ENCODE data around the gene BDP1.
"Not testable (repeated sequence)": the region's sequence is repeated elsewhere in the genome, so short reads cannot be mapped to it uniquely, and the experiment has no call there.

Gene BDP1

DNA sequence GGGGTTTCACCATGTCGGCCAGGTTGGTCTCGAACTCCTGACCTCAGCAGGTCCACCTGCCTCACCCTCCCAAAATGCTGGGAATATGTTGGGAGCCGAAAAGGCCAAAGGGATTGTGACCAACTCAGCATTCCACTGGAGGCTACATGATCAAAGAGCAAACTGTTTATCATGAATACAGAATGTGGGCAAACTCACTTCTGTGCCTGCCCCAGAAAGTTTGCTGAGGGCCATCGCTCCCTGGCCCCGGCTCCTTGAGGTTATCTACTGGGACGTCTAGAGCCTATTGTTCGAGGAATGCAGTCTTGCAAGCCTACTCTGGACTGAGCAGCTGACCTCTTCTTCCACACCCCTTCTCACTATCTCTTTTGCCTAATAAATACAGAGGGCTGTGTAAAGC is 116.4 kb downstream of the BDP1 start:
- DNase-seq (ENCODE audit: low read depth): not testable (repeated sequence)

DNA sequence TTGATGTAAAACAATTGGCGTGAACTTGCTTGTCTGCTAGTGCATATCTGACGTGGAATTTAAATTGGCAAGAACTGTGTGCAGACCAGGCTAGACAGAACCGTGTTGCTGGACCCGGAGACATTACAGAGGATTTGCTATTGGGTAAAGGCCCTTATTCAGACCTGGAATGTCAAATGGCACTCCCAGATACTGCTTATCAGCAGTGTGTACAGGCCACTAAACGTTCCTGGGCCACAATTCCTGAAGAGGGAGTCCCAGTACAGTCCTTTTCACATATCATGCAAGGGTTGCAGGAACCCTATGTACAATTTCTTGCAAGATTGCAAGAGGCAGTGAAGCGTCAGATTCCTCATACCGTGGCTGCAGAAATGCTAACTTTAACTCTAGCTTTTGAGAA is 118.1 kb downstream of the BDP1 start:
- no peak for DNase-seq (ENCODE audit: low read depth)

DNA sequence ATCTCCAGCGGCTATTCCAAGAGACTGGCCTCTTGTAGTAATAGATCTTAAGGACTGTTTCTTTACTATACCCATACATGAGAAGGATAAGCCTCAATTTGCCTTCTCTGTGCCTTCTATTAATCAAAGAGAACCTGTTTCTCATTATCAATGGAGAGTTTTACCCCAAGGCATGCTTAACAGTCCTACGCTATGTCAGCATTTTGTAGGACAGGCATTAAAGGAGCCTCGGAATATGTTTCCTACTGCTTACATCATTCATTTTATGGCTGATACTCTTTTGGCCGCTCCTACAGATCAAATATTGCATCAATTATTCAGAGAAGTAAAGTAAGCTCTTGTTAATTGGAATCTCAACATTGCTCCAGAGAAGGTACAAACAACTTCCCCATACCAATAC is 120.1 kb downstream of the BDP1 start:
- DNase-seq (ENCODE audit: low read depth): not testable (repeated sequence)

DNA sequence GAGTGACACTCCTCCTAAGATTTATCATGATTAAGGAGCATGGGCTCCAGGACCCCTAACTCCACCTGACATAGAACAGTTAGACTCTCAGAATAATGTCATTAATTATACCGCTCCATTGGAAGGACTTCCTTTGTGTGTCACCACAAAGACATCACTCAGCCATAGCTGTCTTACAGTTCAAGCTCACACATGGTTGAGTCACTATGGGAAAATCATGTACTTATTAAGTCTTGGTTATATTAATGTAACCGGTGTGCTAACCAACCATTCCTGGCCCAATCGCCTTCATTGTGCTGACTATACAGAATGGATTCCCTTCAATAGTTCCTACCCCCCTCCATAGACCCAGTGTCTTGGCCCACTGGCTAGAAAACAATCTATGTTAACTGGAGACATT is 120.8 kb downstream of the BDP1 start:
- DNase-seq (ENCODE audit: low read depth): no peak

DNA sequence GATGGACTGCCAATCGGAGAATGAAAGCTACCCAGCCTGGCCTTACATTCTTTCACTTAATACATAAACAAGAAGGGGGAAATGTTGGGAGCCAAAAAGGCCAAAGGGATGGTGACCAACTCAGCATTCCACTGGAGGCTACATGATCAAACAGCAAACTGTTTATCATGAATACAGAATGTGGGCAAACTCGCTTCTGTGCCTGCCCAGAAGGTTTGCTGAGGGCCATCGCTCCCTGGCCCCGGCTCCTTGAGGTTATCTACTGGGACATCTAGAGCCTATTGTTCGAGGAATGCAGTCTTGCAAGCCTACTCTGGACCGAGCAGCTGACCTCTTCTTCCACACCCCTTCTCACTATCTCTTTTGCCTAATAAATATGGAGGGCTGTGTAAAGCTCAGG is 122.4 kb downstream of the BDP1 start:
- not testable (repeated sequence) for DNase-seq (ENCODE audit: low read depth)

DNA sequence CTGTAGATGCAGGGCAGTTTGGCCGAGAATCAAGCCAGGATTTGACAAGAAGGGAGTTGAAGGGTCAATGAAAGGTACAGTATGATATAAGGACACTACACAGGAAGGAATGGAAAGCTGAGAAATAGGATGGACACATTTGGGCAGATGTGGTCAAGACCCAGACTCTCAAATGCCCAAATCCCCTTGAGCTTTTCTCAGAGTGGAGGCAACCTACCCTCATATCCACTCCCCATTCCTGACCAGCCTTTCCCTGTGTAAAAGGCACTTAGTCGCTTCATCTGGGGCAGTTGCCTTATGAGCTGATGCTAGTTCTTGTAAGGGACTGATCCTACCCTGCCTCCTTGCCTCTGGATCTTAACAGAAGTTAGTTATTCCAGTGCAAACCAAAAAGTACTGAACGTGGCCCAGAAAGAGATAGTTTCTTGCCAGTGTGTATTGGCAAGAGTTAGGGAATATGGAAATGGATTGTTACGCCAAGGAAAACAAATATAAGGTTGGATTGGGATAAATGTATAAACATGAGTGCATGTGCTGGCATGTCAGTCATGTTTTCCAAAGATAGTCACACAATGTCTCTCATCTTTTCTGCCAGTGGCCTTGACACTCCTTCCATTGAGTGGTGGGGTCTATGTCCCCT is 127.6 kb downstream of the BDP1 start:
- no peak for DNase-seq (ENCODE audit: low read depth)

DNA sequence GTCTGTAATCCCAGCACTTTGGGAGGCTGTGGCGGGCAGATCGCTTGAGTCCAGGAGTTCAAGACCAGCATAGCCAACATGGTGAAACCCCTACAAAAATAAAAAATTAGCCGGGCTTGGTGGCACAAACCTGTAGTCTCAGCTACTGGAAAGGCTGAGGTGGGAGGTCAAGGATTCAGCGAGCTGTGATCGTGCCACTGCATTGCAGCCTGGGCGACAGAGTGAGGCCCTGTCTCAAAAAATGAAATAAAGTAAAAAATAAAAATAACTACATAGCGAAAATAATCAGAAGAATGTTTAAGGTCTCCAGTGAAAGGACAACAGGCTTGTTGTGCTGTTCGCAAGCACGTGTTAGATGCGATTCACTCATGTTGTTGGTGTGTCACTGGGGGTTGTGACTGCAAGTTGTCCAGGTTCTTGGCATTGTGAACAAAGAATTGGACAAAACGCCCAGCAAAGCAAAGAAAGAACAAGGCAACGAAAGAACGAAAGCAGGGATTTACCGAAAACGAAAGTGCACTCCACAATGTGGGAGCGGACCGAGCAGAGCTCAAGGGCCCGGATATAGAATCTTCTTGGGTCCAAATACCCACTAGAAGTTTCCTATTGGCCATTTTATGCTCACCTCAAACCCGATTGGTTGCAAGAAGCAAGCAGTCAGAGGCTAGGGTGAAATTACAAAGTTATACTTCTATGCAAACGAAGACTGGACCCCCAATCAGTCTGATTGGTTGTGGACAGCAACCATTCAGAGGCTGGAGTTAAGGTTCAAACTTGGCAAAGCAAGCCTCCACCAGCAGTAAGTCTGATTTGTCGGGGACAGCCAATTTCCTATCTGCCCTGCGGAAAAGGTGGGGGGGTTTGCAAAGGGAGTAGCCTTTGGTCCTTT is 130.8 kb downstream of the BDP1 start:
- DNase-seq (ENCODE audit: low read depth): no peak

DNA sequence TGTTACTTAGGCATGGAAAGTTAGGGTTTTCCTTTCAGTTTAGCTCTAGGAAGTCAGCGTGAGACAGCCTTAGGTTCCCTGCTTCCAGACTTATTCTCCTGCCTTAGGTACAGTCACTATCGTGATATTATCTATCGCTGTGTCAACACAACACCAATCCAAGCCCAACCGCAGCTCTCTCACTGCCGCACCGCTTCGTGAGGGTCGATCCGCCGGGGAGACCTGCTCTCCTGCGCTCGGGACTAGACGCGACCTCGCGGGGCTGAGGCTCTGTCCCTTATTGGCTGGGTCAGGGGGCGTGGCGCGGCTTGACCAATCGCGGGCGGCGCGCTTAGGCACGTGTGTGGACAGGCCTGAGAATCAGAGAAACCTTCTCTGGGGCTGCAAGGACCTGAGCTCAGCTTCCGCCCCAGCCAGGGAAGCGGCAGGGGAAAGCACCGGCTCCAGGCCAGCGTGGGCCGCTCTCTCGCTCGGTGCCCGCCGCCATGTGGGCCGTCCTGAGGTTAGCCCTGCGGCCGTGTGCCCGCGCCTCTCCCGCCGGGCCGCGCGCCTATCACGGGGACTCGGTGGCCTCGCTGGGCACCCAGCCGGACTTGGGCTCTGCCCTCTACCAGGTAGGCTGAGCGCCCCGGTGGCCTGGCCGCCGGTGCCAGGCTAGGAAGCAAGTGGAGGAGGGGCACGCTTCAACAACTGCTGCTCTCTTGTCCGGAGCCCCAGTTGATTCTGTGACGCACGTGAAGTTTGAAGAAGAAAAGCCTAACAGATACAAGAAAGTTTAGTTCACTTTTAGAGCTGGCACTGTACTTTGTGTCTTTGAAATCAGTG is 131.7 kb downstream of the BDP1 start, which contains the start of gene MCCC2:
Gene MCCC2, plus strand, starts transcription at position 400 of the 825 bp plus-strand sequence. Its CDS starts 86 bp downstream, at position 486.
- DNase-seq (ENCODE audit: low read depth): peak; percentile 93

DNA sequence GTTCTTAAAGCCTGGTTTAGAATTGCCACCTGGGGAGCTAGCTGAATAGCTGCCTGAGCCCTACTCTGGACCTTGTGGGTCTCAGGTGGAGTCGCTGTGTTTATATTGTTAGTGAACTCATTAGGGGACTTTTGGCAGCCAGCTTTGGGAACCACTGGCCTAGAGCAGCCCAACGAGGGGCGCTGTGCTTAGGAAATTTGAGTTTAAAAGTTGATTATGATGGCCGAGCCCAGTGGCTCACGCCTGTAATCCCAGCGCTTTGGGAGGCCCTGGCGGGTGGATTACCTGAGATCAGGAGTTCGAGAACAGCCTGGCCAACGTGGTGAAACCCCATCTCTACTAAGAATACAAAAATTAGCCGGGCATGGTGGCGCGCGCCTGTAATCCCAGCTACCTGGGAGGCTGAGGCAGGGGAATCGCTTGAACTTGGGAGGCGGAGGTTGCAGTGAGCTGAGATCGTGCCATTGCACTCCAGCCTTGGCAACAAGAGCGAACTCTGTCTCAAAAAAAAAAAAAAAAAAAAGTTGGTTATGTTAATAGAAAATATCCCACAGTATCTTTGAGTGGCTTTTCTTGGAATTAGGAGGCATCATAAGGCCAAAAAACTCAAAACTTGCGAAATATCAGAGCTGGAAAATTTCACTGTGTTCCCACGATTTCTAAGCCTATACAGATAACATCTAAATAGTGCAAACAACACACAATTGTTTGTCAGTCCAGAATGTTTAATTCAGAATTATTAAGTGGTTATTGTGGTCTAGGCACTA is 132.5 kb downstream of the BDP1 start:
- no peak for DNase-seq (ENCODE audit: low read depth)

DNA sequence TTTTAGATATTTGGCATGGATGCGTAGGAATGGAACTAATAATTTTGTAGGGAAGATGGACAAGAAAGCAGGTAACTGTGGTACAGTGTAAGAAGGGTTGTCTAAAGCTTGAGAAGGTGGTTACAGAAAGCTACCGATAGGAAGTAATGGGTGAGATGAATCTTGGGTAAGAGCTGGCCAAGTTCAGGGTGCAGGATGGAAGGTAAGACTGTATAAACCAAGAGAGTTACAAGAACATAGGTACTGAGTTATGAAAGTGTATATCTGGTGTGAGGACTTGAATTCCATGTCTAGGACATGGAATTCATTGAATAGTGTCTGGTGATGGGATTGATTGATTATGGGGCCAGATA is 133.1 kb downstream of the BDP1 start:
- DNase-seq (ENCODE audit: low read depth): no peak

DNA sequence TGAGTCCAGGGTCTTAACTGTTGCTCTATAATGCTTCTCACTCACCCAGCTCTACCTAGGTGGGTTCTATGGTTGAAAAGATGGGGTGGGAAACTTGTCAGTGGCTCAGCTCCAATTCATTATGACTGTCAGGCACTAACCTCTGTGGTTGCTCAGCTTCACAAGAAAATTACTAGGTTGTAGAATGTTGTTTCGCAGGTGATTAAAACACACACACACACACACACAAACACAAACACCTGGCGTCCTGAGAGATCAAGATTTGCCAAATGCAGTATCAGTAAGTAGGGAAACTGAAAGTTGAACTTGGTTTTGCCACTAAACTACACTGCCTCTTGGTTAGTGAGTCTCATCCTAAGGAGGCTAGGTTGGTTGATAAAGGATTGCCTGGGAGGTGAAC is 134.5 kb downstream of the BDP1 start:
- no peak for DNase-seq (ENCODE audit: low read depth)

DNA sequence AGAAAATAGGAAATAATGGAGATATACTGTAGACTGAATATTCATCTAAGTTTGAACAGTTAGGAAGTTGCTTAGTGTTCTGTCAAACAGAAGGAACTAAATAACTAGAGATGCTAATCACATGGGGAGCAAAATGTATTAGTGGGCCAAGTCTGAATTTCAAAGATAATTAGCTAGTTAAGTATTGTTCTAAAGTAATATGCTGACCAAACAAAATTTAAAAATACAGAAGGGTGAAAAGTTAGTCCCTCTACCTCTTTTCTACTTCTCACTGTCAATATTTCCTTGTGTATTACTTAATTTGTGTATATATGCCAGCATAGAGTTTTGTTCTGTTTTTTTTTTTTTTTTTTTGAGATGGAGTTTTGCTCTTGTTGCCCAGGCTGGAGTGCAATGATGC is 135.6 kb downstream of the BDP1 start:
- DNase-seq (ENCODE audit: low read depth): no peak

DNA sequence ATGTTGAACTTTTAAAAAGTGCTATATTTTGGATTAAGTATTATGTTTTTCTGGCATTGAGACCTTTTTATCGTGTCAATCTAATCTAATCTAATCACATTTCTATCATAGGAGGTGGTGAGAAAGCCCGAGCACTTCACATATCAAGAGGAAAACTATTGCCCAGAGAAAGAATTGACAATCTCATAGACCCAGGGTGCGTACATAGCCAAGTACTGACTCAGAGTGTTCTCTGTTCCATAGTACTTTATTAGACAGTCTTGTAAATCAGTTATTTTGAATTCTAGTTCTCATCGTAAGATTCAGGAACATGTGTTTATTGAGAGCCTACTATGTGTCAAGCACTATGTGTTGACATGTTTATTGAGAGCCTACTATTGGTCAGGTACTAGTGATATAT is 140.7 kb downstream of the BDP1 start:
- DNase-seq (ENCODE audit: low read depth): no peak

DNA sequence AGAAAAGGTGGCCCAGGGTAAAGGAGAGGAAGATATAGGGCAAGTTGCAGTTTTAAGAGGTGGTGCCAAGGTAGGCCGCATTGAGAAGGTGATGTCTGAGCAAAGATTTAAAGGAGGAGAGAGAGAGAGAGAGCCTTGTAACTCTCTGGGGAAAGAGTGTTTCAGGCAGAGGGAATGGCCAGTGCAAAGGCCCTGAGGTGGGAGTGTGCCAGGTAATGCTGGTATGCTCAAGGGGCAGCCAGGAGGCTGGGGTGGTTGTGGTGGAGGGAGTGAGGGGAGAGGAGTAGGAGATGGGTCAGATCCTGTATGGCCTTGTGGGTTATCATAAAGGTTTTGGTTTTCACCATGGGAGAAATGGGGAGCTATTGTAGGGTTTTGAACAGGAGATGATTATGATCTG is 141.6 kb downstream of the BDP1 start:
- no peak for DNase-seq (ENCODE audit: low read depth)

DNA sequence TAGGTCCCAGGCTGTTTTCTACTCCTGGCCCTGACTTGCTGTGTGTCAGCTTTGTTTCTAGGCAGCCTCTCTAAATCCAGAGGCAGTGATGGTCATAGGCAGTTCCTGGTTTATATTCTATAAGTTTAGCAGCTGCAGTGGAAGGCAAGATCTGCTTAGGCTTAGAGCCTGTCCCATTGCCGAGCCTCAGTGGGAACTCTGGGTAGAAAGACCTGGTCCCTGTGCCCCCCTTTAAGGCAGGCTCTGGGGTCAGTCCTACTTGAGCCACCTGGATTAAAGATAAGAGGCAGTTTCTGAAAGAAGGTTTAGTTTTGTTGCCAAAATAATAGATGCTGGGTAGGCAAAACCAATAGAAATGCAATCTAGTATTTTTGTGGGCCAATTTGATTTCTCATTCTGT is 145.3 kb downstream of the BDP1 start:
- DNase-seq (ENCODE audit: low read depth): no peak

DNA sequence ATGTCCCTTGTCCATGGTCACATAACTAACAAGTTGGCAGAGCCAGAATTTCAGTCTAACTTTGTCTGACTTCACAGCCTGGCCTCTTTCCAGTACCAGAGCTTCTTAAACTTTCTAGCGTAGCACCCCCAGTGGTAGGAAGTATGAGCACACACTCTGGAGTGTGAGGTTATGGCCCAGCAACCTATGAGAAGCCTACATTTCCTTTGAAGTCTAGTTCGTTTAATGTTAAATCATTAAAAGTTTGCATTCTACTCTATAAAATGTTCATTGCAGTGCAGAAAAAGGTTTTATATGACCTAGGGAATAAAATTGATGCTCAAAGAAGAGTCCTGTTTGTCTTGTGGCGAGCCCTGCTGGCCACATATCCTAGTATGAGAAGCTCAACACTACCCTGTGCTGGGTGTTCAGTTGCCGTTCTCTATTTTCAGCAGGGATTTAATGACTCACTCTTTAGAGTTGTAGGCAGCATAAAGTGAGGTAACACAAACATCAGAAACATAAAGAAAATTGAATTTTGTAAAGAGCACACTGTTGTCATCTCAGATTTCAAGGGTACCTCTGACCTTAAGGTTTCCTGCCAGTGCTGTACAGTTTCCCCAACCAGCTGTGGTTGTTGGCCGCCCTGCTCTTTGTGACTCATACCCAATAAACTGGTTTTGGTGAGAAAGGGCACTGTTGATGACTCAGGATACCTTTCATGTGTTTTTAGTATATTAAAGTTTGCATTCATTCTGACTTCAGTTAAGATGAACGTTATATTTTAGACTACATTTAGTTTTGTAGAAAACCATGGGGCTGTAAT is 146.0 kb downstream of the BDP1 start:
- DNase-seq (ENCODE audit: low read depth): peak; percentile 66

DNA sequence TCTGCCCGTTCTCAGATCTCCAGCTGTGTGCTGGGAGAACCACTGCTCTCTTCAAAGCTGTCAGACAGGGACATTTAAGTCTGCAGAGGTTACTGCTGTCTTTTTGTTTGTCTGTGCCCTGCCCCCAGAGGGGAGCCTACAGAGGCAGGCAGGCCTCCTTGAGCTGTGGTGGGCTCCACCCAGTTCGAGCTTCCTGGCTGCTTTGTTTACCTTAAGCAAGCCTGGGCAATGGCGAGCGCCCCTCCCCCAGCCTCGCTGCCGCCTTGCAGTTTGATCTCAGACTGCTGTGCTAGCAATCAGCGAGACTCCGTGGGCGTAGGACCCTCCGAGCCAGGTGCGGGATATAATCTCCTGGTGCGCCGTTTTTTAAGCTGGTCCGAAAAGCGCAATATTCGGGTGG is 154.5 kb downstream of the BDP1 start:
- DNase-seq (ENCODE audit: low read depth): not testable (repeated sequence)

DNA sequence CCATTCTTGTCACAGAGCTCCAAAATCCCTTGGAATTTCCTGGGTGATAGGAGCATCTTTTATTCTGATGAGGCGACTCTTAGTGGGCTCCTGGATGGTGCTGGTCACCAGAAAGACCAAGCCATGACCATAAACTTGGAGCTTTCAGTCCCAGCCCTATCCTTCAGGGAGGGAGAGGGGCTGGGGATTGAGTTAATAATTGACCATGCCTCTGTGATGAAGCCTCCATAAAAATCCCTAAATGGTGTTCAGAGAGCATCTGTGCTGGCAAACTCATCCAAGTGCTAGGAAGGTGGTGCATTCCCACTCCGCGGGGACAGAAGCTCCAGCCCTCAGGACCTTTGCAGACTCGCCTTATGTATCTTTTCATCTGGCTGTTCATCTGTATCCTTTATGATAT is 160.4 kb downstream of the BDP1 start:
- no peak for DNase-seq (ENCODE audit: low read depth)
